GM18508 (cell line): Measurements from ENCODE around the gene MCM3AP.

Source experiments
- ATAC-seq: cut with Tn5 transposase; IDR thresholded peaks from one replicate; pipeline ENCODE4 v1.9.1; 2021; ENCODE audit warnings: moderate number of reproducible peaks; ENCODE audit not compliant: insufficient read depth, unreplicated experiment

Gene MCM3AP

DNA sequence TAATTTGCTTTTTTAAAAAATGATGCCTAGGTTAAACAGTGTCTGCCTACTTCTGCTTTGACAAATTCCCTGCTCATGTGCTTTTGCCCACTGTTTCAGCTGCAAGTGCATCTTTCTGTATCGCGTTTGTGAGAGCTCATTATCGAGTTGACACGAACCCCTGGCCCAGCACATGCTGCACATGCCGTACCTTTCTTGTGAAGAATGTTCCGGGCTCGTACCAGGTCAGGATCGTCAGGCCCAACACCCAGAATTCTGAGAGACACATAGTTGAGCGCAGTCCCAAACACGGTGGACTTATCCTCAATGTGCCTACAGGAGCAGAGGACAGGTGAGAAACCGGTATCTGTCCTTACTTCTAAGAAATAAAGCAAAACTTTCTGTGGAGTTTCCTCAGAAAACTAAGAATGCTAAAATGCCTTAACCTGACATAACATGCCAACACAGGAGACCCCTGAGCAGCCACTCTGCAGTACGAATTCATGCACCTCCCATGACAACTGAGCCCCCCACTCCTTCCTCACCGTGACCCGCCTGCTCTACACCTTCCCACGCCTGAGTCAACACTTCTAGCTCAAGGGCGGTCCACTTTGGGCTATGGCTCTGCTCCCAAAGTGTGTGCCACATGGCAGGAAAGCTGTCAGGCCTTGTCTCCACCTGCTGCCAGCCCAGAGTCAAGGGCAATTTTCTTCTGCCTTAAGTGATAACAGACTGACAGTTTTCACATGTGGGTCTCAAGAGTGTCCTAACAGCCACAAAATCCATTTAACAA is 63.6 kb downstream of the MCM3AP start:
- ATAC-seq = no peak

DNA sequence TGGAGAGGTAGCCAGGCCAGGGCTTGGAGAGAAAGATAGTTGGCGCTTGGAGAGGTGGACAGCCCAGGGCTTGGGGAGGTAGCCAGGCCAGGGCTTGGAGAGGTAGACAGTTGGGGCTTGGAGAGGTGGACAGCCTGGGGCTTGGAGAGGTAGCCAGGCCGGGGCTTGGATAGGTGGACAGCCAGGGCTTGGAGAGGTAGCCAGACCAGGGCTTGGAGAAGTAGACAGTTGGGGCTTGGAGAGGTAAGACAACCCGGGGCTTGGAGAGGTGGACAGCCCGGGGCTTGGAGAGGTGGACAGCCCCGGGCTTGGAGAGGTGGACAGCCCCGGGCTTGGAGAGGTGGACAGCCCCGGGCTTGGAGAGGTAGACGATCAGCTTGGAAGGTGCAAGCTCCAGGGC is 64.6 kb downstream of the MCM3AP start:
- no peak for ATAC-seq

DNA sequence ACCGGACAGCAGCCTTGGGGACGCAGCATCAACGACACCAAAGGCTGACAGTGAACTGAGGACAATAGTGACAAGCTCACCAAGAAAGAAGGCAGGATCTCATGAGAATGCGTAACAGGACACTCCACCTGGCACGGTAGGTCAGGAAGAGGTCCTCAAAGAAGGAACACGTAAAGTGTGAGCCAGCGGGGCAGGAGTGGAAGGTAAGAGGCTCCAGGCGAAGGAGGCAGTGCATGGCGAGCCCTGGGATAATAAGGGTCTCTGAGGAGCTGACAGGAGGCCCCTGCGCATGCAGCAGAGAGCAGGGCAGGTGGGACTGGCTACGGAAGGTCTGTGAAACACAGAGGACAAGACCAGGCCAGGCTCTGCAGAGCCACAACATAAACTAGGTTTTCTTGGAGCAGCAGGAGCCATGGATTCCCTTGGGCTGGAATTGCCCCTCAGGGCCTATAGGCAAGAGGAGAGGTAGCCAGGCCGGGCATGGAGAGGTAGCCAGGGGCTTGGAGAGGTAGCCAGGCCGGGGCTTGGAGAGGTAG is 65.1 kb downstream of the MCM3AP start:
- no peak for ATAC-seq

DNA sequence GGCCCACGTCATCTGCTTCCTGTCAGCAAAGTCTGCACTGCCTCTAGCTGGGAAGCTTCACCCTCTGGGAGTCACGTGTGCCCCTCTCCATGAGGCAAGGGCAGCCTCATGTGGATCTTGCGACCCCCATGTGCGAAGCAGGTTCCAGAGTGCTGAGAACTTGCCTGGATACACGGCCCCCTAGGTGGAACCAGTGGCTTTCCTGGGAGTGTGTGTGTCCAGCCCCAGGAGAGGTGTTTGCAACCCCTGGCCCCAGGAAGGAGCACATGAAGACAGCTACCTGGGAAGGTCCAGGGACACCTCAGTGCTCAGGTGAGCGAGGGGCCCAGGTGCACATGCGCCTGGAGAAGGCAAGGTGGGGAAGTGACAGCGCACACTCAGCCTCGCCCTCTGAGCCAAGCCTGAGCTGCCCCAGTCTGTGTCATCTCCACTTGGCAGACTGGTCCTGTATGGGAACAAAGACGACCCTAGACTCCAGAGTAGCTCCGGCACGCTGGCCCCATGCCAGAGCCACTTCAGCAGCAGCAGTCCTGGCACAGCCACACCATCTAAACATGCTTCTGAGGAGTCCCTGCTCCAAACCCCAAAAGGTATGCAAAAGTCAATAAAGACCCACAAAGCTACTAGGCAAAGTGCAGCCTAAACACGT is 65.7 kb downstream of the MCM3AP start:
- ATAC-seq = no peak

DNA sequence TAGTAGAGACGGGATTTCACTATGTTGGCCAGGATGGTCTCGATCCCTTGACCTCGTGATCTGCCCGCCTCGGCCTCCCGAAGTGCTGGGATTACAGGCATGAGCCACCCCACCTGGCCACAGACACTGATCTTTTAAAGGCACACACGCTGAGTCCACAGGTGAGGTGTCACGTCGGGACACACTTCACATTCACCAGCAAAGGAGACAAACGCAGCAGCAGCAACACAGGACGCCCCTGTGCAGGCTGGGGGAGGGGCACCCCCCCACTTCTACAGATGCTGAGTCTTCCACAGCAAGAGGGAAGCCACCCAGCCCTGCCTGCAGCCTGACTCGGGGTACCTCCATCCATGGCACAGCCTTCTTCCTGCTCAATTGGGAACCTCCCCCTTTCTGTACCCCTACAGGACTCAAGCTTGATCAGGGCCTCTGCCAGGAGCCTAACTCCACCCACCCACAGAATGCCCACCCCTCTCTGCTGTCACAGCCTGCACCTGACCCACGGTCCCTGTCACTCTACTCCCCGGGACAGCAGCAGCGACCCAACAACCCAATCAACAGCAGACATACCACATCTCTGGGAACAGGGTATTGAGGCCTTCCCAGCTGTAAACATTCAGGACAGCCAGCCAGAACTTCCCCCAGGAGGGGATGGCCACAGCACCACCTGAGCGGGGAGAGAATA is 66.4 kb downstream of the MCM3AP start:
- ATAC-seq = no peak

DNA sequence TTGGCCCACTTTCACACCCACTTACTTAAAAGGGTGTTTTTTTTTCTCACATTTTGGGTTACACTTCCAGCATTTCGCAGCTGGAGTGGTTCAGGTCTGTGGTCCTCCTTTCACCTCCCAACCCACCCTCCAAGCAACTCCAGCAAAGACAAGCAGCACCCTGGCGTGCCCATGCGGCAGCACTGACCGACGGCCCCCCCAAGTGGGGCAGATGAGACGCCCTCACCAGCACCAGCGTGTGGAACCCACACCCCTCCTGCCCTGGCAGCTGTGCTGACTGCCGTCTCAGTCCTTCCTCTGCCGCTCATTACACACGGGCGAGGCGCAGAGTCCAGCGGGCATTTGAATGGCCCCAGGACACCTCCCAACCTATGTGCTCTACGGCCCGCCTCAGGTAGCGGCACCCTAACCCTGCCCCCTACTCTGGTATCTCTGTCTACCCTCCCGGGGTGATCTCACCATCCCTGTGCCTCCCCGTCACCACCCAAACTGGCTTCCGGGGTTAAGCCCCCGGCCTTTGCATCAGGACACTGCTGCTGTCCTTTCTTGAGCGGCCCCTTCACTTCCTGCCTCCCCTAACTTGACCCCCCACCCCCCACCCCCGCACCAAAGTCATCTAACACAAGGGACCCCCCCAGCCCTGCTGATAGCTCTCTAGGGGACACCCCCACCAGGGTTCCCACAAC is 67.8 kb downstream of the MCM3AP start:
- ATAC-seq = no peak

DNA sequence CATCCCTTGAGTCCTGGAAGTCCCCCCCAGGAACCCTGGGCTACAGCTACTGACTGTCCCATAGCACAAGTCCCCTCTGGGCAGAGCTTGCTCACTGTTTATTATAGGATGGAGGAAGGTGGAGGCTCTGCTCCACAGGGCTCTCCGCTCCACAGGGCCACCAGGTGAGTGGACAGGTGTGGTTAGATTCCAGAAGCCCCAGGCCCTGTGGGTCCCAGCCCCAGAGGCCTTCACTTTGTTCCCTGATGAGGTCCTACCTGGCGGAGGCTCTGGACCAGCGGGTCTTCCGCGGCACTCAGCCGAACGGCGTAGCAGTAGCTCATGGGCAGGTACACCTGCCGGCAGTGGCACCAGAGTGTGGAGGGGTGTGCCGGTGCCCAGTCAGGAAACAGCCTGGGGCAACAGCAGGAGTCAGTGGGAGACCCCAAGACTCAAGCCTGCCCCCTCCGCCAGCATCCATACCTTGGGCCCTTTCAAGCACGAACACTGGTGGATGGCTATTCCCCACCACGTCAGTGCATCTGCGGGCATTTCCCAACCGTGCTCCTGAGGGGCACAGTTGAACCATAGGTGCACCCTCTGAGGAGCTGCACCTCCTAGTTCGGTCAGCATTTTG is 69.2 kb downstream of the MCM3AP start:
- no peak for ATAC-seq

DNA sequence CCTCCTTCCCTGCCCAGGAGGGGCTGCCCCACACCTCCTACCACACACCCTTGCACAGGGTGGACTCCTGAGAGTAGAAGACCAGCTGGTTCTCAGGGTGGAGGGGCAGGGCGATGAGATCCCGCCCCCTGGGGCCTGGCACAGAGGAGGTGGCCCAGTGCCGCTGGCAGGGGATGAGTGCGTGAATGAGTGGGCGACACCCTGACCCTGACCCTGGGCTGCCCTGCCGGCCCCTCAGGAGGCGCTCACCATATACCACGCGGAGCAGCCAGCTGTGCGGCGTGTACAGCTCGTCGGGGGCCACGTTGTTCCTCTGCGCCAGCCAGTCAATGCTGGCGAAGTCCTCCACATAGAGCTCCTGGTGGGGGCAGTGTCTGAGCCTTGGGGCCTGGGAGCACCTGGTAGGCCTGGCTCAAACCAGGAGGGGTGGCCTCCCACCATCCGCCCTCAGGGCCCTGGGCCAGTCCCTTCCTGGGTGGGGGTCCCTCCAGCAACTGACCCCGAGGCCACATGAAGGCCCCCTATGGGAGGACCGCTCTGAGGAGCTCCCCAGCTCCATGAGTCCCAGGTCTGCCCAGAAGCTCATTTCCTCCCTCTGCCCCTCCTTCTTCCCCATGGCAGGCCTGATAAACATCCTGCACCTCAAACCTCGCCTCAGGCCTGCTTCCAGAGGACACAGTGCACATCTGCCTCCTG is 69.8 kb downstream of the MCM3AP start:
- no peak for ATAC-seq

DNA sequence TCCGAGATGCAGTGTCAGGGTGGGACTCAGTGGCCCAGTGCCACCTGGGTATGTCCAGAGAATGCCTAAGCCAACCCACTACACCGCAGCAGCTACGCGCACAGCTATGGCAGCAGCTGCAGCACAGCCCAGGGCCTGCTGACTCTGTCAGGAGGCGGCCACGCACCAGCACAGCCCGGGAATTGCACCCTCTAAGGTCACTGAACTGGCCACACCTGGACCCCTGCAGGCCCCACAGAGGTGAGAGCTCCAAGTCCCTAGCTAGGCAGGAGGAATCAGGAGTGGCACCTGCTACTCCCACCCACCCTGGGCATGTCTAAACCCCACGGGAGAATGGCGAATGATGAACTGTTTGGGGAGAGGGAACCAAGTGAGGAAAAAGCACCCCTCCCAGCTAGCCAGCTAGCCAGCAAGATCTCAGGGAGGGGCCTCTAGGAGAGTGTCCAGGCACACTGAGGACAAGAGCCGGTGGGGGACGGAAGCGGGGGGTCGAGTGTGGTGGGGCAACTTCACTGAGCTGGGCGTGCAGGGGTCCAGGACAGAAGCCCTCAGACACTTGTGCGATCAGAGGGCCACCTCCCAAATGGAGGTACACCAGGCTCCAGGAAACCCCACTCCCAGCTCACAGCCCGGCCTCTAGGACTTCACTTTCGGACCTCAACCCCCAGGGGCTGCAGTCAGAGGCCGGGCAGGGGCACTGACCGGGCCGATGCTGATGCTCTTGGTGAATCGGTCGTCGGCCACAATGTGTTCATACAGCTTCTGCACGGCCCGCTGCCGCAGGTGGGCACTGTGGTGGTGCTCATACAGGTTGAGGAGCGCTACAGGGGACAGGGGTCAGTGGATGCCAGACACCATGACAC is 70.7 kb downstream of the MCM3AP start:
- ATAC-seq = no peak

DNA sequence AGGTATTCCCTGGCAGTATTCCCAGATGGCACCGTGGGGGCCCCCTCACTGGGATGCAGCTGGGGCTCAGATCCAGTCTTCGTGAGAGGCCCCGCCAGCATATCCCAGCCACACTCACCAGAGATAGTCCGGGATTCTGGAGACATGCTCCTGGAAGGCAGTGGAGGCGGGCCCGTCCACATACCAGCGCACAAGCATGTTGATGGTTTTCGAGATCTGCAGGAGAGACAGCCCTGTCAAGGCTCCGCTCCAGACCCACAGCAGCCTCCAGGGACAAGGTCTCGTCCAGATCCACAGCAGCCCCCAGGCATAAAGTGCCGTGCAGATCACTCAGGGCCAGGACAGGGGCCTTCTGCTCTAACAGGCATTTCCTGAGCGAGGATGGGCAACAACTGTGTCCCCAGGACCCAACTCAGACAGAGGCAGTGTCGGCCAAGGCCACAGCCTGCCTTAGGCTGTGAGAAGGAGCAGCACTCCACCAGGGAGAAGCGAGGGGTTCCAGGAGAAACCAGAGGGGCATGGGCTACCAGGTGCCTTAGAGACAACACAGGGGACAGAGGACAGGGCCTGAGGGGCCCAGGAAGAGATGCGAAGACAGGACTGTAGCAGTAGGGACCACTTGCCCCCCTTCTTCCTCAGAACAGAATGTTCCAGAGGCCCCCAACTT is 71.7 kb downstream of the MCM3AP start:
- no peak for ATAC-seq

DNA sequence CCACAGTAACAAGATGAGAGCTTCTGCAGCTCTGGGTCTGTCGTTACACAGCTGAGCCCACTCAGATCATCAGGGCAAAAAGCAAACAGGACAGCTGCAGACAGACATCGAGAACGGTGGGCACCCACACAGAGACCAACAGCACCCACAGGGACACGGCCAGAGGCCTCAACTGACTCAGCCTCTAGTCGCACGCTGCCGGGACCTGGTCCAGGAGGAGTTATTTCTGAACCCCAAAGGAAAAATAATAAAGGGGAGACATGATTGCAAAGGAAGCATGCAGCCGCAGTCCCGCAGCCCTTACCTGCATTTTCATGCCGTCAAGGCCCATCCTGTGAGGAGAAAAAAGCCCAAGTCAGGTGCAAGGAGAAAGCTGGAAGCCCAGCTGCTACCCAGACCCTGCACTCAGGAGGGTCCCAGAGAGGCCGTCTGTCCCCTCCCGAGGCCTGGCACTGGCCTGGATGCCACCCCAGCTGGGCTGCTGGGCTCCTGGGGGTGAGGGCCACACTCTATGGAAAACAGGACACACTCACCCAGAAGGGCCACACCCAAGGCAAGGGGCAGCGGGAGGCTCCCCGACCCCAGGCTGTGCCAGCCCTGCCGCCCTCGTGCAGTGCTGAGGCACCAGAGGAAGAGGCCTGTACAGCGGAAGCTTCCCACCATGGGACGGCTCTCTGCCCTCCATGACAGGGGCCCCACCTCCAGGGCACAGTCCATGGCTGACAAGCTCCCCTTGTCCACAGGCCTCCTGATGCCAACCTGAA is 72.5 kb downstream of the MCM3AP start:
- no peak for ATAC-seq

DNA sequence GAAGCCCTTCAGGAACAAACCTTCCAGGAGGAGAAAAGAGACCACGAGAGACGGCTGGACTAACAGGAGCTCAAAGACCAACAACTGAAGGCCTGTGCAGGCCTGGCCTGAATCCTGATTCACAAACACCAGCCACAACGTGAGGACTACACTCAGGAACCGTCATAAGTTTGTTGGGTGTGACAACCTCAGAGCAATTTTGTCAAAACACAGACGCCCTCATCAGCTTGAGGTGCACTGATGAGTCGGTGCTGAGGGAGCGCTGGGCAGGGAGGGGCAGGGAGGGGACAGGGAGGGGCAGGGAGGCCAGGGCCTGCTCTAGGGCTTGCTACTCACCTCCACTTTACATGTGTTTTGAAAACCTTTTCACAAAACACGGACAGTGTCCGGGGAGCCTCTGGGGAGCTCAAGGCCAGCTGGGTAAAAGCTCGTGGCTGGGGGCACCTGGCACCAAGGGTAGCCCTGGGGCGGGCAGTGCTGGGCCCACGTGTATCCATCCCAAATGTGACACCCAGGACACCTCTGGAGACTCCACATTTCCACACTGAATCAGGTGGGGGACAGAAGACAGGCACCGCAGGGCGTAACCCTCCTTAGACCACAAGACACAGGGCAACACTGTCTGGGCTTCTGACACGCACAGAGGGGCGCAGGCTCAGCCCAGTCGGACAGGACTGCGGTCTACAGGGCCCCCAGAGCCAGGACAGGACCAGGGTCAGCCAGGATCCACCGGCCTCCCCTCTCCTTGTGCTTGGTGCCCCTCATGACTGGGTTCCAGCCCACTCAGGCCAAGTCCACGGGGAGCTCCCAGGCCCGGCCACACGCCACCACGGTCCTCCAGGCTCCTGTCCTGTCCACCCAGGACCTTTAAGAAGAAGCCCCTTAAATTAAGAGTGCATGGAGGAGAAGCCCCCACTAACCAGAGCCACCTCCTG is 73.4 kb downstream of the MCM3AP start:
- ATAC-seq = no peak

DNA sequence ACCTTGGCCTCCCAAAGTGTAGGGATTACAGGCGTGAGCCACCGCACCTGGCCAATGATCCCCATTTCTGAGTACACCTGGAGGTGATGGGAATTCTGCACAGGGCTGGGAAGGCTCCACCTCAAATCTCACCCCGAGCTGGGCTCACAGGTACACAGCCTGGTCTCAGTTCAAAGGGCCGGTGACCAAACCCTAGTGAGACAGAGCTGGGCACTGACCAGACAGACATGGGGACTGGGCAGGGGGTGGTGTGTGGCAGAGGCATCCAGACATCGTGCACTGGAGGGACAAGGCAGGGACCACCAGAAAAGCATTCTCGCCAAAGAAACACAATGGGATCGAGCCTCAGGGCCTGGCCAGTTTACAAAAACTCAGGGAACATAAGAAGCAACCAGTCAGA is 74.0 kb downstream of the MCM3AP start:
- no peak for ATAC-seq

DNA sequence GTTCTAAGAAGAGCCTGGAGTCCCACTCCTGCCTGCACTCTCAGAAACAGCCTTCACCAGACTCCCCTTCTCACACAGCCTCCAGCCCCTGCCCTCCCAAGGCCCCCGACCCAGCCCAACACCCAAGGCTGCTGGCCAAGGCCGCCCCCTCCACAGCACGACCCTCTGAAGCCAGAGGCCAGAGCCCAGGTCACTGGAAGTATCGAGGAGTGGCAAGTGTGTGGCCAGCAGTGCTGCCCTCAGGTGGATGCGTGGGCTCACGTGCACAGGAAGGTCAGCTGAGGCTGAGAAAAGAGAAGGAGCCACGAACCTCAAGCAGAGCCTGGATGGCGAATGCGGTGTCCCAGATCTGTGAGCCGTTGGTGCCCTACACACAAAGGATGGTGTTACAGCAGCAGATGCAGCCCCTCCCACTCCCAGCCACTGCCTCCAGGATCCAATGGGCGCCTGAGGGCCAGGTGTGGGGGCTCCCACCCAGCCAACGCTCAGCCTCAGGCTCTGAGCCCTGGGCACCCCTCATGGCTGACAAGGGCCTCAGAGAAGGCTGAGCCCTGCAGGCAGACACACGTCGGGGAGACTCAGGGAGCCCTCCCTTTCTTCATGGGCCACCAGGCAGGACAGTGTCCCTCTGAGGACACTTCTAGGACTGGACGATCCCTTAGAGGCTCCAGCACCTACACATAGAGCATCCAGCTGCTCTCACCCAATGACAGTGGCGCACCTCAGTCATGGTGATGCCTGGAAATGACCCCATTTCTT is 74.9 kb downstream of the MCM3AP start:
- no peak for ATAC-seq

DNA sequence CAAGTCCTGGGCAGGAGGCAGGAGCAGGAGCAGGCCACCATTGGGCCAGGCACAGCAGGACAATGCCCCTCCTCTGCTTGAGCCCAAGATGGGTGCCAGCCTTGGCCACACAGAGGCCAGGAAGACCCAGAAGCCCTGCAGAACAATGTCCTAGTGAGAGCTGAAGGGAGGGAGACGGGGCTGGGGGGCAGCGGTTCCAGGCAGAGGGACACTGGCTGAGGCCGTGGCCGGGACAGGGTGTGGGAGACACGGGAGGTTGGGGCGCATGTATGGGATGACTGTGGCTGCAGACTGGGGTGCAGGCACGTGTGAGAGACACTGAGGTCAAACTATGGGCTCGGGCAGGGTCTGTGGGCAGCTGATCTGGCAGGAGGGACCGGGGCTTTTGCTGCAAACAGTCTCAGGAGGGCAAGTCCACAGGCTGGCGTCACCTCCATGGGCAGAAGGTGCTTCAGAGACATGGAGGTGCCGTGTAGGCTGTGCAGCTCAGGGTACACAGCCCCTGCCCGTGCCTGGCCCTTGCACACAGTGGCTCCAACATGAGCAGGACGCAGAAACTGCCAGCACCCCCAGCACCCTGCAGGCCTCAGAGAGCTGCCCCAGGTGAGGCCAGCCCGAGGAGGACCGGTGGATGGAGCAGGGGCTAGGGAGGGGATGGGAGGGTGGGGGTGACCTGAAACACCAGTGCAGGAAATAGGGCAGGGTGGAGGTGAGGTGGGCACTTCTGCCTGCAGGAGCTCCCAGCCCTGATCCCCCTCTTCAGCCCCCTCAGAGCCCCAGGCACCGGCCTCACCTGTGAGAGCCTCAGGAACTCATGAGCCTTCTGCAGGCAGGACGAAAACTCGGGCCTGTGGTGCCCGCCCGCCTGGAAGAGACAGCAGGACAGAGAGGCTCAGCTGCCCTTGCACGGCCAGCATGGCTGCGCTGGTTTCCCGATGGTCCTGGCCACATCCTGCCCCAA is 76.4 kb downstream of the MCM3AP start:
- ATAC-seq = no peak
